Uterus (tissue), 2 donors: ENCODE measurements around the gene TPRG1L.

Source experiments
- POLR2A ChIP-seq, 2 donors: fragments of 450-650 bp; IDR thresholded peaks; one replicate each; pipeline ENCODE4 v1.6.1; 2016; ENCODE audit warnings: antibody characterized with exemption in 2 of 2, mild to moderate bottlenecking in 1 of 2, moderate library complexity in 1 of 2
- TF ChIP-seq, protein P1 (sequence below), 4 experiments: fragments of 200-600 bp in 2 of 4; fragments of 450-650 bp in 2 of 4; sonication (generic) in 2 of 4; IDR thresholded peaks; one replicate each; pipeline ENCODE4 v1.5.1; 2016 to 2019; ENCODE audit warnings: antibody characterized with exemption in 4 of 4, mild to moderate bottlenecking in 2 of 4, moderate library complexity in 1 of 4

DNA sequence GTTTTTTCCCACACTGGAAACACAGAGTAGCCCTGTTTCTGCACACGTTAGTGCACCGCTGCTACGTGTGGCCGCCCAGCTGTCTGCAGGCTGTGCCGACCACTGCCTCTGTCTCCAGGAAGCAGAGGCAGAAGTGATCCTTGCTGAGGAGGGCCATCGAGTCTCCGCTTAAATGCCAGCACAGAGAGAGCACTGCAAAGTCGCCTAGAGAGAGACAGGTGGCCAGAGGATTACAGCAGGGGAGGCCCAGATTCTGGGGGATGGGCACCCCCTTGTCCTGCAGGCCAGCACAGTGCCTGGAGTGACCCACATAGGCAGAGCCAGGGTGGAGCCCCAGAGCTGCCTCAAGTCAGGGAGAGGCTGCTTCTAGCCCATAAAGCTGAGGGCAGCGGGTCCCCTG, 6.1 kb downstream of the TPRG1L start:
- TF ChIP-seq, protein P1, sequence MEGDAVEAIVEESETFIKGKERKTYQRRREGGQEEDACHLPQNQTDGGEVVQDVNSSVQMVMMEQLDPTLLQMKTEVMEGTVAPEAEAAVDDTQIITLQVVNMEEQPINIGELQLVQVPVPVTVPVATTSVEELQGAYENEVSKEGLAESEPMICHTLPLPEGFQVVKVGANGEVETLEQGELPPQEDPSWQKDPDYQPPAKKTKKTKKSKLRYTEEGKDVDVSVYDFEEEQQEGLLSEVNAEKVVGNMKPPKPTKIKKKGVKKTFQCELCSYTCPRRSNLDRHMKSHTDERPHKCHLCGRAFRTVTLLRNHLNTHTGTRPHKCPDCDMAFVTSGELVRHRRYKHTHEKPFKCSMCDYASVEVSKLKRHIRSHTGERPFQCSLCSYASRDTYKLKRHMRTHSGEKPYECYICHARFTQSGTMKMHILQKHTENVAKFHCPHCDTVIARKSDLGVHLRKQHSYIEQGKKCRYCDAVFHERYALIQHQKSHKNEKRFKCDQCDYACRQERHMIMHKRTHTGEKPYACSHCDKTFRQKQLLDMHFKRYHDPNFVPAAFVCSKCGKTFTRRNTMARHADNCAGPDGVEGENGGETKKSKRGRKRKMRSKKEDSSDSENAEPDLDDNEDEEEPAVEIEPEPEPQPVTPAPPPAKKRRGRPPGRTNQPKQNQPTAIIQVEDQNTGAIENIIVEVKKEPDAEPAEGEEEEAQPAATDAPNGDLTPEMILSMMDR (IDR thresholded peaks at IDR 0.05), result no peak
- no peak for TF ChIP-seq POLR2A (IDR thresholded peaks at IDR 0.05)
